Heart left ventricle (tissue), 13 donors: ENCODE measurements around the gene SEMA5B.

Source experiments
- POLR2A ChIP-seq, 2 donors: fragments of 450-650 bp; IDR thresholded peaks; one replicate each; pipeline ENCODE4 v1.6.1; 2017; ENCODE audit warnings: antibody characterized with exemption in 2 of 2, mild to moderate bottlenecking in 2 of 2, moderate library complexity in 2 of 2
- TF ChIP-seq, protein P1 (sequence below), 12 donors: fragments of 200-600 bp; sonication (generic) in 4 of 12; IDR thresholded peaks; one replicate each; pipeline versions ENCODE4 v1.5.0 to v1.8.0; 2018 to 2022; ENCODE audit warnings: antibody characterized with exemption in 12 of 12, mild to moderate bottlenecking in 5 of 12
- donor health status: ischemic (EF 13 %, LVEDD 7.1; RV severe dilation, severe dysfunction).
- donor health status: DM: no; HTN: yes; CAD: no.
- donor health status: DM: no; HTN: no; CAD: no.
- donor health status: ischemic (EF 25% LVEDD 6.9; RV normal size, moderate dysfunction).
- donor health status: ischemic (EF 25% LVEDD 5.7; RV mildly dilated, moderate dysfunction).
- donor health status: ischemic (EF 35%, LVEDD 5.7; RV mildly dilated, moderate dysfunction).
- donor health status: nonischemic (EF 11% LVEDD 7.7; RV severe dilation, severe dysfunction).
- donor health status: DM: yes; HTN: yes; CAD: no.
- donor health status: PGD.
- donor health status: ischemic (EF 29% LVEDD 5.4; RV normal size, mild dysfunction).
- donor health status: nonischemic (EF 23%, LVEDD 6.1; RV moderate dilation, normal function).

DNA sequence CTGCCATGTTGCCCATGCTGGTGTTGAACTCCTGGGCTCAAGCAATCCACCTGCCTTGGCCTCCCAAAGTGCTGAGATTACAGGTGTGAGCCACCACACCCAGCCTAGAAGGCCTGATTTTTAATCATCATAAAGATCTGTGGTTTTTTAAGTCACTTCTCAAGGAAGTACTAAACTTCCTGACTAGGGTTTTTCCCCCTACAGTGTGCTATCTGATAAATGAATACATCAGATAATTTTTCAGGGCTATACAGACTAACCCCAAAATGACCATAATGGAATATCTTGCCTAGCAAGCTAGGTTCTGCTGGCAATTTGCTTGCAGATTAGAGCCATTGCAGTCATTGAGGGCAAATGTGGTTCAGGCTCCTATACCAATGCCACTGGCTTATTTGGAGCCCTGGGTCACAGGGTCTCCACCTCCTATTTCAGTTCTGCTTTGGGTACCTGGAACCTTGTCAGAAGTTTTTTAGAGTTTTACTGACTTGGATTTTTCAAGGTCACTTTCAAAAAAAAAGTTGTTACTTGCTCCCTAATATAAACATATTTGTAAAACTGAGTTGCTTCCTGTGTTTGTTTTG is 151.9 kb downstream of the SEMA5B start:
- no peak for TF ChIP-seq POLR2A (IDR thresholded peaks at IDR 0.05)
- TF ChIP-seq, protein P1, sequence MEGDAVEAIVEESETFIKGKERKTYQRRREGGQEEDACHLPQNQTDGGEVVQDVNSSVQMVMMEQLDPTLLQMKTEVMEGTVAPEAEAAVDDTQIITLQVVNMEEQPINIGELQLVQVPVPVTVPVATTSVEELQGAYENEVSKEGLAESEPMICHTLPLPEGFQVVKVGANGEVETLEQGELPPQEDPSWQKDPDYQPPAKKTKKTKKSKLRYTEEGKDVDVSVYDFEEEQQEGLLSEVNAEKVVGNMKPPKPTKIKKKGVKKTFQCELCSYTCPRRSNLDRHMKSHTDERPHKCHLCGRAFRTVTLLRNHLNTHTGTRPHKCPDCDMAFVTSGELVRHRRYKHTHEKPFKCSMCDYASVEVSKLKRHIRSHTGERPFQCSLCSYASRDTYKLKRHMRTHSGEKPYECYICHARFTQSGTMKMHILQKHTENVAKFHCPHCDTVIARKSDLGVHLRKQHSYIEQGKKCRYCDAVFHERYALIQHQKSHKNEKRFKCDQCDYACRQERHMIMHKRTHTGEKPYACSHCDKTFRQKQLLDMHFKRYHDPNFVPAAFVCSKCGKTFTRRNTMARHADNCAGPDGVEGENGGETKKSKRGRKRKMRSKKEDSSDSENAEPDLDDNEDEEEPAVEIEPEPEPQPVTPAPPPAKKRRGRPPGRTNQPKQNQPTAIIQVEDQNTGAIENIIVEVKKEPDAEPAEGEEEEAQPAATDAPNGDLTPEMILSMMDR (IDR thresholded peaks at IDR 0.05), result no peak
